Stimulated activated CD8-positive, alpha-beta memory T cell treated with anti-CD3 and anti-CD28 coated beads, Interleukin-2, amount 100 ng/mL, for 48 hours (primary cell): ENCODE results near the gene TBX1.

Source experiments
- DNase-seq, 2 donors: peaks; one replicate each; pipeline ENCODE4 v3.0.0-alpha.2; 2020; ENCODE audit warnings: low read depth in 2 of 2

TBX1 gene

DNA sequence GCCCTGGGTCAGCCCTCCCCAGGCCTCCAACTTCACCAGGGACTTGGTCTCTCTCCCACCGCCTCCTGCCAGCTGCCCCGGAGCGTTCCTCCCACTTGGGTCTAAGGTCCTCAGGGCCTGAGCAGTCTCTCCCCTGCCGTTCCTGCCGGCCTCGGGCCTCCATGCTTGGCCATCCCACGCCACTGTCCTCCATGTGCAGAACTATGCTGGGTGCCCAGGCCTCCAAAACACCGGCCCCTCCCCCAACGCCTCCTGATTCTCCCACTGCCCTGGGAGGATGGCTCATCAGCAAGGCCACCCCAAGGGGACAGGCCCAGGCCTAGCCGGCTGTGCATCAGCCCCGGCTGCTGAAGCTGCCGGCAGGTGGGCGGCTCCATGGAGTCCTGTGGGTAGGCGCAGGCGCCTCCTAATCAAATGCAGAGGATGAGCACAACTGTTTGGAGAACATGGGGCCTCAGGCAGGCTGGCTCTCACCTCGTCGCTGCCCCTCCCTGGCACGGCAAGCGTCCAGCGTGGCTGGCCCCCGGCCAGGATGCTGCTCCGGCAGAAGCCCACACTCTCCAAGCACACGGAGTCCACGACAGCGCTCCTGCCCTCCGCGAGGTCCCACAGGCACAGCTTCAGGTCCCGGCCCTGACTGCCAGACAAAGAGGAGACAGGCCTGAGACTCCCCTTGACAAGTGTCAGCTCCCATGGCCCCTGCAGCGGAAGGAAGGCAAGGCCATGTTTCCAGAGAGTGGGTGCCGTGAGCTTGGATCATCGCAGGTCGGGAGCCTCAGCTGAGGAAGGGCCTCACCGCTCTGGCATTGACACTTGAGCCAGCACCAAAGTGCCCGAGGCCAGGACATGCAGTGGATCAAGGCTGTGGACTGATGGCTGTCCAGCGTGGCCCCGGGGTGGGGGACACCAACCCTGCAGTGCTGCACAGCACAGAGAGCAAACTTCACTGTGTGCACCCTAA lies 51.5 kb downstream of the TBX1 start:
- no peak for DNase-seq

DNA sequence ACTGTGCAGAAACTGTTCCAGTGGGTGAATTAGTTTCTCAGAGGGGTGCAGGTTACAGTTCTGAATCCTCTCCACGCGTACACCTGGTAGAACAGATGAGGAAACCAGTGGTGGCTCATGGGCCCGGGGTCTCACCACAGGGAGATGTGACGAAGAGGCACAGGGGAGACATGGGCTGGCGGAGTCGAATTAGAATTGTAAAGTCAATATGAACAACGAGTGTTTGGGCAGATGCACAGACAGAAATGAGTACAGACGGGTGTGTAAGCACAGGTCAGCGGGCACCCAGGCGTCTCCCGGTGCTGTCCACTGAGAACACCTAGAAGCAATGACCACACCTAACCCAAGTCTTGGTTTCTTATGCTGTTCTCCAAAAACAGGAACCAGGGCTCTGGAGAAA lies 52.3 kb downstream of the TBX1 start:
- DNase-seq, result no peak

GRCh38 chr22:19814428-19814827 lies 53.9 kb downstream of the TBX1 start:
- DNase-seq, result no peak

DNA sequence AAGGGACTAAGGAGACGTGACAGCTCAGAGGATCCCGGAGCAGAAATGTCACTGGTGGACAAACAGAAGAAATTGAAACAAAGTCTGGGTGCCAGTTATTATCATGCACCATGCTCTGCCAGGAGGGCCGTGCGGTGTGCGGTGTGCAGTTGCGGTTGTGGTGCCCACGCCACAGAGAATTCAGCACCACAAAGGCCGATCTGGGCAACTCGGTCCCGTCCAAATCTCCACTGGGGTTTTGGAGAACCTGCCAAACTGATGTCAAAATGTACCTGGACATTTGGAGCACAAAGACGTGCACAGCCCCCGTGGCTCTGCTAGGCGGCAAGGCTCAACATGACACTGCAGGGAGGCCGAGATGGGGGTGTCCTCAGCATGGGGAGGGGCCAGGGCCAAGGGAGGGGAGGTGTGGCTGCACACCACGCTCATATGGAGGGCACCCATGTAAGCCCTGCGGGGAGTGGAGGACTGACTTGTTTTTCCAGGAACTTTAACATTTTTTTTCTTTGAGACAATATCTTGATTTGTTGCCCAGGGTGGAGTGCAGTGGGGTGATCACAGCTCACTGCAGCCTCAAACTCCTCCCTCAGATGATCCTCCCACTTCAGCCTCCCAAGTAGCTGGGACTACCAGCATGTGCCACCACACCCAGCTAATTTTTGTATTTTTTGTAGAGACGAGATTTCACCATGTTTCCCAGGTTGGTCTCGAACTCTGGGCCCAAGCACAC lies 54.7 kb downstream of the TBX1 start:
- no peak for DNase-seq

- DNase-seq, result no peak
These were observed 55.3 kb downstream of the TBX1 start for GRCh38 chr22:19815823-19816290.

DNA sequence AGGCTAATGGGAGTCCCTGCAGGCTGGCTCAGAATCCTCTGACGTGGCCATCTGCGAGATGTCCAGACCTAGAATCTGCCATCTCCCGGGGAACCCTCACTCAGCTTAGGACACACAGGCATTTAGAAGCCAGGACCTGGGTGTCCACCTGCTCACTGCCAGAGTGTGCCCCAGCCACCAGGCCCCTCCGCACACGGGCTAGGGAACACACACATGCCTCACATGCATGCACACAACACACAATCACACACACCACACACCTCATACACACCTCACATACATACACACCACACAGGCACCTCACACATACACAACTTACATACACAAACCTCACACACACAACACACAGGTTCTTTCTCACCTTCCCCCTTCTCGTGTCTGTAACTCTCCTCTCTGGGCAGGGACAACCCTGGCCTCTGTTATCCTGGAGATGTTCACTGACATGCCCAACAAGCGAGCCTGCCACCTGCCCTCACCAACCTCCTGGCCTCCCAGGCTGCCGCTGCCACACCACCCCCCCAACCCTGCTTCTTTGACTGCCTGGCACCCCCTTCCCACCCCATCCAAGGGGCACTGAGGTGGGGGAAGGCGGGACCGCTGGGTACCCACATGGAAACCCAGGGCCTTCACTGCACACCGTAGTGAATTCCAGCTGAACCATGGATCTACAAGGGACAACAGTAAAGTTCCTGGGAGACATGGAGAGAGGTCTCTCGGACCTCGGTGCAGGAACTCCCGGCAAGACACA lies 56.0 kb downstream of the TBX1 start:
- no peak for DNase-seq
